GM23248 (cell line): ENCODE results near the gene TRAF3IP1. TPM values are rescaled to one million over a fixed set of nuclear protein-coding genes. Genes with fewer than 3 reads are reported as not detected.

Experiments used
- DNase-seq: peaks from one replicate; pipeline ENCODE4 v3.0.0-alpha.2; 2015
- H2AFZ ChIP-seq: fragments of 200-600 bp; sonication (generic); 2 replicates; pipeline ENCODE4 v1.6.1; 2016; ENCODE audit warnings: antibody characterized with exemption
- H3F3A ChIP-seq: fragments of 200-600 bp; sonication (generic); 2 replicates; pipeline ENCODE4 v1.6.1; 2016; ENCODE audit warnings: mild to moderate bottlenecking, antibody characterized with exemption, mixed run types; ENCODE audit not compliant: insufficient read depth
- H3K27ac ChIP-seq: fragments of 200-600 bp; sonication (generic); 2 replicates; pipeline ENCODE4 v1.5.1; 2016; ENCODE audit warnings: mild to moderate bottlenecking
- H3K27me3 ChIP-seq: fragments of 200-600 bp; sonication (generic); replicated peaks from 2 replicates; pipeline ENCODE4 v1.6.1; 2016; ENCODE audit warnings: mild to moderate bottlenecking; ENCODE audit not compliant: insufficient read depth
- H3K36me3 ChIP-seq: fragments of 200-600 bp; sonication (generic); 2 replicates; pipeline ENCODE4 v1.6.1; 2016; ENCODE audit warnings: low read depth, mild to moderate bottlenecking
- H3K4me1 ChIP-seq: fragments of 200-600 bp; sonication (generic); 2 replicates; pipeline ENCODE4 v1.6.1; 2016; ENCODE audit warnings: mild to moderate bottlenecking; ENCODE audit not compliant: insufficient read depth
- H3K4me2 ChIP-seq: fragments of 200-600 bp; sonication (generic); one replicate; pipeline ENCODE4 v1.6.1; 2016; ENCODE audit warnings: mild to moderate bottlenecking; ENCODE audit not compliant: unreplicated experiment
- H3K4me3 ChIP-seq: fragments of 200-600 bp; sonication (generic); 2 replicates; pipeline ENCODE4 v1.5.1; 2016; ENCODE audit warnings: mild to moderate bottlenecking
- H3K79me2 ChIP-seq: fragments of 200-600 bp; sonication (generic); 2 replicates; pipeline ENCODE4 v1.6.1; 2016; ENCODE audit warnings: mild to moderate bottlenecking; ENCODE audit not compliant: insufficient read depth
- H3K9ac ChIP-seq: fragments of 200-600 bp; sonication (generic); 2 replicates; pipeline ENCODE4 v1.6.1; 2016; ENCODE audit warnings: mild to moderate bottlenecking
- H3K9me2 ChIP-seq: fragments of 200-600 bp; sonication (generic); 2 replicates; pipeline ENCODE4 v1.6.1; 2016; ENCODE audit warnings: mixed run types, mild to moderate bottlenecking, moderate library complexity; ENCODE audit not compliant: insufficient read depth
- H3K9me3 ChIP-seq: fragments of 200-600 bp; sonication (generic); one replicate; pipeline ENCODE4 v1.6.1; 2017; ENCODE audit warnings: low read depth
- H4K20me1 ChIP-seq: fragments of 200-600 bp; sonication (generic); 2 replicates; pipeline ENCODE4 v1.6.0; 2016; ENCODE audit not compliant: insufficient read depth
- EZH2 ChIP-seq: fragments of 200-600 bp; sonication (generic); IDR thresholded peaks from 2 replicates; pipeline ENCODE4 v1.6.1; 2018; ENCODE audit warnings: antibody characterized with exemption, mild to moderate bottlenecking; ENCODE audit not compliant: insufficient read depth, poor library complexity, severe bottlenecking
- EZH2phosphoT487 ChIP-seq: fragments of 200-600 bp; sonication (generic); IDR thresholded peaks from 2 replicates; pipeline ENCODE4 v1.6.1; 2018; ENCODE audit warnings: antibody characterized with exemption, moderate library complexity, mild to moderate bottlenecking, low read depth; ENCODE audit not compliant: insufficient read depth
- WGBS, 2 experiments: methylation state at CpG; one replicate each; pipeline ENCODE4 v1.1.6; 2015 to 2017; ENCODE audit warnings: low lambda C conversion rate in 2 of 2, low coverage in 1 of 2; ENCODE audit errors: missing lambda C conversion rate in 2 of 2; 5-methylcytosine and 5-hydroxymethylcytosine counted together
- in situ Hi-C: fragments of 300-500 bp; cut with MboI; formaldehyde crosslinking; loops from 2 replicates; pipeline ENCODE4 v1.15.0; 2020
- polyA plus RNA-seq: library from polyadenylated mRNA; unstranded; fragments of >200 nt; fragmentation: Nextera tagmentation; extraction: Ambion mirVana; gene quantifications from 2 replicates; pipeline ENCODE4 v1.2.1, GENCODE V29; 2016
- total RNA-seq: library from RNA; depleted of rRNA; stranded (reverse); fragments of >200 nt; shearing (Covaris generic); gene quantifications from 2 replicates; pipeline ENCODE4 v1.2.3, GENCODE V29; 2014

The TRAF3IP1 gene
- total and polyA plus RNA-seq, 2 experiments from 2014 or later, result 9.5 to 10.6 TPM

DNA sequence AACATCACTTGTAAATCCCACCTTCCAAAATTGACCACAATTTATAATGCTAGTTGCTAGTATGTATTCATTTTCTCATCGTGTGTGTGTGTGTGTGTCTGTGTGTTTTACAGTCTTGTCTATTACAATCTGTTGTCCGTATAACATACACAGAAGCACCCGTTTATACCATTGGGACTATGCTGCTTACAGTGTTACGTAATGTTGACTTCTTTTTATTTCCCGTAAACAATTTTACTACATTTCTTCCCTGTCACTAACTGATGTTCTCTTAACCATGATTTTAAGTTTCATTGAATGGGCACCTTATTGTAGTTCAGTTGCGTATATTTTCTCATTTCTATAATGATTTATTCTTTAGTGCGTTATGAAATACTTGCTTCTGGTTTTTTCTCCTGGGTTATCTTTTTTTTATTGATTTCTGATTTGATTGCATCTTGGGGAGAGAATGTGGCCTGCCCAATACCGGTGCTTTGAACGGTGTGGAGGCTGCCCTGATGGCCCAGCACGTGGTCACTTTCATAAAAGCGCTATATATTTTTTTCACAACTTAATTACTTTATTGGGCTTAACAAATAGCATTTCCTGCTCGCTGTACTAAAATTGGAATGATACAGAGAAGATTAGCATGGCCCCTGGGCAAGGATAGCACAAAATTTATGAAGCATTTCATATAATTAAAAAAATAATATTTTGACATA is 91.9 kb downstream of the TRAF3IP1 start:
- WGBS, 2 experiments, result 91% methylated on average over 12 of the region's 12 CpGs
- Histone ChIP-seq H2AFZ (no peak overlapping the region), H3K9ac (no peak overlapping the region), H3K9me2 (no peaks in the 10 kb centered on the region), H3K9me3 (no peaks in the 10 kb centered on the region), H3K79me2 (no peaks in the 10 kb centered on the region), H3K4me1 (no peaks in the 10 kb centered on the region), H3K4me2 (no peak overlapping the region), H3K27ac (no peak overlapping the region), H3K36me3 (no peaks in the 10 kb centered on the region), H3K4me3 (no peak overlapping the region), H3F3A (no peaks in the 10 kb centered on the region), H4K20me1 (no peaks in the 10 kb centered on the region), H3K27me3 (no peaks in the 10 kb centered on the region)
- in situ Hi-C loops, result no loop called here
- no peak for DNase-seq
- TF ChIP-seq EZH2, result no peak
- TF ChIP-seq EZH2phosphoT487, result no peak

GRCh38 chr2:238413368-238413767 is 93.0 kb downstream of the TRAF3IP1 start:
- Histone ChIP-seq H2AFZ (no peak overlapping the region), H3K4me1 (no peaks in the 10 kb centered on the region), H3K27me3 (no peaks in the 10 kb centered on the region), H3K4me3 (no peak overlapping the region), H3F3A (no peaks in the 10 kb centered on the region), H3K9me3 (no peaks in the 10 kb centered on the region), H3K9me2 (no peaks in the 10 kb centered on the region), H4K20me1 (no peaks in the 10 kb centered on the region), H3K79me2 (no peaks in the 10 kb centered on the region), H3K36me3 (no peaks in the 10 kb centered on the region), H3K4me2 (no peak overlapping the region), H3K9ac (no peak overlapping the region), H3K27ac (no peak overlapping the region)
- in situ Hi-C loops, result no loop called here
- no peak for DNase-seq
- WGBS, 2 experiments, result 93 to 94% methylated on average over 2 of the region's 2 CpGs
- no peak for TF ChIP-seq EZH2
- no peak for TF ChIP-seq EZH2phosphoT487

- WGBS, 2 experiments, result 84% methylated on average over 12 of the region's 12 CpGs
- no peaks in the 10 kb centered on the region for H3F3A ChIP-seq
- no peaks in the 10 kb centered on the region for H4K20me1 ChIP-seq
- H2AFZ ChIP-seq, result no peak overlapping the region
- no peak overlapping the region for H3K4me3 ChIP-seq
- H3K4me1 ChIP-seq, result peaks cover 3% of the 10 kb centered on the region; the same call in 1 of the 2 replicates
- no peak for TF ChIP-seq EZH2phosphoT487
- no peak for TF ChIP-seq EZH2
- no peaks in the 10 kb centered on the region for H3K79me2 ChIP-seq
- H3K9me3 ChIP-seq, result no peaks in the 10 kb centered on the region
- H3K27ac ChIP-seq, result no peak overlapping the region
- no peaks in the 10 kb centered on the region for H3K27me3 ChIP-seq
- no peaks in the 10 kb centered on the region for H3K36me3 ChIP-seq
- no peak overlapping the region for H3K4me2 ChIP-seq
- DNase-seq, result no peak
- H3K9ac ChIP-seq, result no peak overlapping the region
- in situ Hi-C loops, result no loop called here
- no peaks in the 10 kb centered on the region for H3K9me2 ChIP-seq
Measured at GRCh38 chr2:238415036-238415764, 94.9 kb downstream of the TRAF3IP1 start.

DNA sequence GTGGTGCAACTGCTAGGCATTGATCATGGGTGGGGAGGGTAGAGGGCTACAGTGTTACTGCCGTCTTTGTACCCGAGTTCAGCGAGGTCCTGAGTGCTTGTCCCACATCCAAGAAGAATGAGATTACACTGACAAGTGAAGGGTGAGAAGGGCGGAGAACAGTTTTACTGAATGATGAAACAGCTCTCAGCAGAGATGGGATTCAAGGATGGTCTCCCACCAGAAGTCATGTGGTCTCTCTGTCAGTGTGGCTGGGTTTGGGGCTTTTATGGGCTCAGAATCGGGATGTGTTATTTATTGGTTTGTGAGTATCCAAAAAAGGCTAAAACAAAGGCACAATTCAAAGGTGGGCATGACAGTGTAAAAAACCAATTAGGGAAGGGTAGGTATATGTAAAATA is 95.6 kb downstream of the TRAF3IP1 start:
- Histone ChIP-seq H3K4me3 (no peak overlapping the region), H3F3A (no peaks in the 10 kb centered on the region), H3K4me2 (no peak overlapping the region), H2AFZ (no peak overlapping the region), H3K9me3 (no peaks in the 10 kb centered on the region), H3K9me2 (no peaks in the 10 kb centered on the region), H3K27me3 (no peaks in the 10 kb centered on the region), H3K4me1 (peaks cover 10% of the 10 kb centered on the region), H3K79me2 (no peaks in the 10 kb centered on the region), H4K20me1 (no peaks in the 10 kb centered on the region), H3K9ac (no peak overlapping the region), H3K27ac (no peak overlapping the region), H3K36me3 (no peaks in the 10 kb centered on the region)
- in situ Hi-C loops, result no loop called here
- no peak for DNase-seq
- 86 to 87% methylated on average over 5 of the region's 5 CpGs for WGBS, 2 experiments
- TF ChIP-seq EZH2phosphoT487 (no peak), EZH2 (no peak)
